ENCODE data around the gene MAEA. TPM values are rescaled to one million over a fixed set of nuclear protein-coding genes. Genes with fewer than 3 reads are reported as not detected.
A peak's percentile ranks its signal among the peaks of the same experiment; 100 is the strongest.

Gene MAEA
- total and polyA plus RNA-seq, 2 of the 8 experiments (the other 6 are each of a cell fraction or from before 2014, with no cell fraction given), result 75.8 to 133 TPM

GRCh38 chr4:1290165-1290977, 680 bp downstream of the MAEA start:
- H4K91ac ChIP-seq (replicated peaks; ENCODE audit: insufficient read length, low read length), result peak overlapping the region; percentile 51
- H3K4me3 ChIP-seq (ENCODE audit: extremely low read depth in 1 of 4, insufficient read depth in 2 of 4, low read depth in 3 of 4, low read length in 4 of 4), result peak overlapping the region; percentile 91 to 97 (median 92)
- H3K36me3 ChIP-seq (ENCODE audit: control insufficient read depth in 2 of 4, insufficient read depth in 4 of 4, low read length in 3 of 4), result no peaks in the 10 kb centered on the region
- H2BK12ac ChIP-seq (ENCODE audit: low read depth, low read length), result 0 out of 2 replicates have a peak overlapping the region, but pooled peaks have one; percentile 27
- peak overlapping the region; percentile 95 to 99 (median 96) for H3K9ac ChIP-seq (replicated peaks in 1 of 4; ENCODE audit: extremely low read depth in 1 of 4, low read depth in 3 of 4, low read length in 3 of 4)
- no peaks in the 10 kb centered on the region for H3K9me3 ChIP-seq (ENCODE audit: insufficient read depth in 2 of 2, low read depth in 1 of 2, low read length in 1 of 2)
- H4K5ac ChIP-seq (ENCODE audit: insufficient read length, low read depth, low read length), result peak overlapping the region; percentile 13
- H3K79me1 ChIP-seq (ENCODE audit: low read depth, low read length), result peaks cover 17% of the 10 kb centered on the region
- H2BK5ac ChIP-seq (ENCODE audit: low read depth, low read length), result peak overlapping the region; percentile 56
- H4K20me1 ChIP-seq (replicated peaks in 1 of 2; ENCODE audit: control insufficient read depth in 1 of 2, insufficient read depth in 2 of 2, low read length in 2 of 2), result peaks cover 19 to 22% of the 10 kb centered on the region in 2 experiments
- TF ChIP-seq KDM4A (IDR thresholded peaks at IDR 0.05; ENCODE audit: low read depth, low read length, severe bottlenecking) (peak; percentile 56), BACH1 (IDR thresholded peaks at IDR 0.05; ENCODE audit: low read length) (no peak), KDM5A (IDR thresholded peaks at IDR 0.05; ENCODE audit: low read length) (0 out of 2 replicates have a peak, but pooled peaks have one; percentile 3), BRCA1 (IDR thresholded peaks at IDR 0.05; ENCODE audit: low read depth, low read length) (no peak), RNF2 (IDR thresholded peaks at IDR 0.05; ENCODE audit: borderline replicate concordance, low read depth, low read length, missing control alignments, poor library complexity, severe bottlenecking) (no peak), POU5F1 (IDR thresholded peaks at IDR 0.05; ENCODE audit: low read depth, low read length) (no peak), POLR2AphosphoS5 (IDR thresholded peaks at IDR 0.05; ENCODE audit: low read depth, low read length) (0 out of 2 replicates have a peak, but pooled peaks have one; percentile 14), RAD21 (IDR thresholded peaks at IDR 0.05 in 1 of 2, conservative IDR thresholded peaks at IDR 0.05 in 1 of 2; ENCODE audit: low read depth in 2 of 2, low read length in 2 of 2) (no peak), MAFK (IDR thresholded peaks at IDR 0.05; ENCODE audit: low read depth, low read length) (no peak)
- H3K23ac ChIP-seq (ENCODE audit: insufficient read length), result peak overlapping the region; percentile 75
- H2BK120ac ChIP-seq (replicated peaks; ENCODE audit: low read depth, low read length), result no peak overlapping the region
- H3K4me2 ChIP-seq (ENCODE audit: insufficient read depth in 1 of 2, low read depth in 2 of 2, low read length in 2 of 2), result peak overlapping the region; percentile 95 to 98
- no peak overlapping the region for H2AFZ ChIP-seq (ENCODE audit: low read length)
- peak overlapping the region; percentile 43 for H3K56ac ChIP-seq (replicated peaks; ENCODE audit: insufficient read length, low read depth, low read length)
- no peak overlapping the region for H3K14ac ChIP-seq (ENCODE audit: insufficient read length)
- no peaks in the 10 kb centered on the region for H3K27me3 ChIP-seq (replicated peaks in 1 of 4; ENCODE audit: control insufficient read depth in 3 of 4, extremely low read depth in 1 of 4, insufficient read depth in 3 of 4, low read length in 3 of 4)
- H3K23me2 ChIP-seq (ENCODE audit: low read depth, low read length), result peaks cover 8% of the 10 kb centered on the region; the same call in 1 of the 2 replicates
- DNase-seq (ENCODE audit: low read depth in 1 of 2, low spot score in 2 of 2) (no peak), FAIRE-seq (no peak)
- no peak overlapping the region for H2BK15ac ChIP-seq (ENCODE audit: low read length)
- H2AK5ac ChIP-seq (ENCODE audit: low read depth, low read length), result no peak overlapping the region; the same call in 1 of the 2 replicates
- 4% methylated on average over 37 of the region's 47 CpGs; no CpG with 5 or more reads in 1 of the 2 experiments for WGBS, 2 experiments (ENCODE audit: extremely low coverage in 1 of 2, insufficient coverage in 1 of 2, insufficient read length in 1 of 2, insufficient replicate concordance in 2 of 2, low coverage in 1 of 2, low lambda C conversion rate in 2 of 2, missing lambda C conversion rate in 1 of 2)
- no peak overlapping the region for H3K18ac ChIP-seq (ENCODE audit: extremely low read depth, low read length)
- peaks cover 38 to 57% of the 10 kb centered on the region in 2 experiments for H3K79me2 ChIP-seq (ENCODE audit: control insufficient read depth in 1 of 2, insufficient read depth in 2 of 2, low read length in 2 of 2)
- H4K8ac ChIP-seq (ENCODE audit: extremely low read depth, insufficient read depth, low read length), result peak overlapping the region; percentile 98
- H3K4me1 ChIP-seq (replicated peaks in 1 of 4; ENCODE audit: control insufficient read depth in 3 of 4, insufficient read depth in 4 of 4, low read length in 3 of 4), result peaks cover 5 to 21% (median 10%) of the 10 kb centered on the region in 4 experiments
- peak overlapping the region; percentile 93 for H3K27ac ChIP-seq (ENCODE audit: low read depth, low read length)
- no peak overlapping the region for H2BK20ac ChIP-seq (ENCODE audit: low read length)
- H3K4ac ChIP-seq (replicated peaks; ENCODE audit: insufficient read length, low read depth, low read length), result no peak overlapping the region
- ChIA-PET CTCF (ENCODE audit: partially characterized antibody) (interaction anchor here (1.1 to 1.7 kb wide), 2 partner anchors 19 to 28 kb away, joined by 3 to 4 read pairs; no protein-coding TSS in a partner anchor), POLR2A (ENCODE audit: partially characterized antibody) (interaction anchor here (1.2 to 3.2 kb wide), 8 partner anchors 9 to 56 kb away, joined by 3 to 13 read pairs (median 6); partner anchors contain the start of genes CTBP1 and UVSSA)

Data from H1 (cell line).